PC-3 (cell line): Measurements from ENCODE around the gene CLIP1. TPM values are rescaled to one million over a fixed set of nuclear protein-coding genes. Genes with fewer than 3 reads are reported as not detected.
"Not testable (repeated sequence)": the region's sequence is repeated elsewhere in the genome, so short reads cannot be mapped to it uniquely, and the experiment has no call there.

ENCODE experiments used
- ATAC-seq: fragments of 200-7000 bp; cut with Tn5 transposase; 2 replicates; pipeline ENCODE4 v1.9.1; 2020; ENCODE audit warnings: mild to moderate bottlenecking, moderate library complexity
- BruUV-seq: library from RNA; stranded (reverse); fragments of 400-500 nt; replicated peaks from 2 replicates; lab custom pipeline; 2021; lab: Mats Ljungman, UMichigan
- CTCF ChIA-PET: fragments of 300-600 bp; sonication (Branson Sonifier 250); formaldehyde crosslinking; loops from one replicate; lab custom pipeline; 2022; ENCODE audit warnings: antibody characterized with exemption; lab: Charles Lee
- POLR2A ChIA-PET: fragments of 300-600 bp; sonication (Branson Sonifier 250); formaldehyde crosslinking; loops from one replicate; lab custom pipeline; 2022; ENCODE audit warnings: antibody characterized with exemption; ENCODE audit not compliant: unreplicated experiment; lab: Charles Lee
- DNase-seq: peaks from one replicate; pipeline ENCODE4 v3.0.0-alpha.2; 2015
- H2AFZ ChIP-seq: fragments of 300-600 bp; sonication (generic); 2 replicates; pipeline ENCODE4 v1.6.0; 2016; ENCODE audit warnings: antibody characterized with exemption, low read length
- H3F3A ChIP-seq: fragments of 300-600 bp; sonication (generic); one replicate; pipeline ENCODE4 v1.6.0; 2017; ENCODE audit warnings: antibody characterized with exemption, low read length, control low read depth, mild to moderate bottlenecking; ENCODE audit not compliant: unreplicated experiment
- H3K27ac ChIP-seq: fragments of 300-600 bp; sonication (generic); 2 replicates; pipeline ENCODE4 v1.5.1; 2016; ENCODE audit warnings: mild to moderate bottlenecking, low read length
- H3K27me3 ChIP-seq: fragments of 300-600 bp; sonication (generic); 2 replicates; pipeline ENCODE4 v1.6.1; 2016; ENCODE audit warnings: low read length, mixed read lengths
- H3K36me3 ChIP-seq: fragments of 300-600 bp; sonication (generic); 2 replicates; pipeline ENCODE4 v1.6.1; 2016; ENCODE audit warnings: low read depth, mixed run types, low read length, mixed read lengths
- H3K4me1 ChIP-seq: fragments of 300-600 bp; sonication (generic); 2 replicates; pipeline ENCODE4 v1.5.1; 2016; ENCODE audit warnings: low read length; ENCODE audit not compliant: insufficient read depth
- H3K4me2 ChIP-seq: fragments of 300-600 bp; sonication (generic); 2 replicates; pipeline ENCODE4 v1.6.0; 2016; ENCODE audit warnings: low read length
- H3K4me3 ChIP-seq: fragments of 300-600 bp; sonication (generic); 2 replicates; pipeline ENCODE4 v1.5.1; 2016; ENCODE audit warnings: mild to moderate bottlenecking, low read length, mixed read lengths
- H3K79me2 ChIP-seq: fragments of 300-600 bp; sonication (generic); 2 replicates; pipeline ENCODE4 v1.6.1; 2017; ENCODE audit warnings: low read length, mixed read lengths
- H3K9ac ChIP-seq: fragments of 300-600 bp; sonication (generic); 2 replicates; pipeline ENCODE4 v1.6.0; 2016; ENCODE audit warnings: mild to moderate bottlenecking, low read length
- H3K9me2 ChIP-seq: fragments of 300-600 bp; sonication (generic); replicated peaks from 2 replicates; pipeline ENCODE4 v1.6.1; 2016; ENCODE audit warnings: mixed run types, low read length, mixed read lengths
- H3K9me3 ChIP-seq: fragments of 300-600 bp; sonication (generic); 2 replicates; pipeline ENCODE4 v1.6.1; 2016; ENCODE audit warnings: low read length, mixed read lengths
- H4K20me1 ChIP-seq: fragments of 300-600 bp; sonication (generic); 2 replicates; pipeline ENCODE4 v1.6.1; 2016; ENCODE audit warnings: low read length, mixed read lengths
- EZH2 ChIP-seq: fragments of 300-600 bp; sonication (generic); IDR thresholded peaks from one replicate; pipeline ENCODE4 v1.6.1; 2017; ENCODE audit warnings: antibody characterized with exemption, mild to moderate bottlenecking, low read length; ENCODE audit not compliant: unreplicated experiment
- EZH2phosphoT487 ChIP-seq: fragments of 300-600 bp; sonication (generic); IDR thresholded peaks from 2 replicates; pipeline ENCODE4 v1.6.1; 2018; ENCODE audit warnings: mild to moderate bottlenecking, antibody characterized with exemption, low read length, borderline replicate concordance
- intact Hi-C: fragments of 100-400 bp; cut with micrococcal nuclease; formaldehyde crosslinking; loops from 2 replicates; pipeline ENCODE4 v1.9.0; 2023
- total RNA-seq: library from RNA; depleted of rRNA; stranded (reverse); fragments of >200 nt; gene quantifications from 2 replicates; pipeline ENCODE4 v1.2.3, GENCODE V29; 2014
- TF ChIP-seq, protein P1 (sequence below): fragments of 300-600 bp; sonication (generic); conservative IDR thresholded peaks from 2 replicates; pipeline ENCODE4 v1.5.1; 2017; ENCODE audit warnings: antibody characterized with exemption, low read depth, mild to moderate bottlenecking, low read length

CLIP1 gene
- total RNA-seq, 1 experiment from 2014 or later: 46.4 TPM

DNA sequence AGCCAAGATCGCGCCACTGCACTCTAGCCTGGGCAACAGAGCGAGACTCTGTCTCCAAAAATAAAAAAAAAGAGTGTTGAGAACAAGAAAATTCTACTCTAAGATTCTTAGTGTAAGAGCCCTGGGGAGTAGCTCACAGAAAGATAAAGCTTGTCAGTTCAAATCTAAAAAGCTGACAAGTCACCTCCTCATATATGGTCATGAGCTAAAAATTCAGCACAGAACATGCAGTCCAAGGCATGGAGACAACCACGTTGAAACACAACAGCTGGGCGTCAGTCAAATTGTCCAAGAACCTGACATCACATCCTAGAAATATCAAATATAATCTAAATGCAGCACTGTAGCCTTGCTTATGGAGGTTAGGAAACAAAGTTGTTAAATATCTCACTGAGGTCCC lies 47.8 kb downstream of the CLIP1 start:
- TF ChIP-seq, protein P1, sequence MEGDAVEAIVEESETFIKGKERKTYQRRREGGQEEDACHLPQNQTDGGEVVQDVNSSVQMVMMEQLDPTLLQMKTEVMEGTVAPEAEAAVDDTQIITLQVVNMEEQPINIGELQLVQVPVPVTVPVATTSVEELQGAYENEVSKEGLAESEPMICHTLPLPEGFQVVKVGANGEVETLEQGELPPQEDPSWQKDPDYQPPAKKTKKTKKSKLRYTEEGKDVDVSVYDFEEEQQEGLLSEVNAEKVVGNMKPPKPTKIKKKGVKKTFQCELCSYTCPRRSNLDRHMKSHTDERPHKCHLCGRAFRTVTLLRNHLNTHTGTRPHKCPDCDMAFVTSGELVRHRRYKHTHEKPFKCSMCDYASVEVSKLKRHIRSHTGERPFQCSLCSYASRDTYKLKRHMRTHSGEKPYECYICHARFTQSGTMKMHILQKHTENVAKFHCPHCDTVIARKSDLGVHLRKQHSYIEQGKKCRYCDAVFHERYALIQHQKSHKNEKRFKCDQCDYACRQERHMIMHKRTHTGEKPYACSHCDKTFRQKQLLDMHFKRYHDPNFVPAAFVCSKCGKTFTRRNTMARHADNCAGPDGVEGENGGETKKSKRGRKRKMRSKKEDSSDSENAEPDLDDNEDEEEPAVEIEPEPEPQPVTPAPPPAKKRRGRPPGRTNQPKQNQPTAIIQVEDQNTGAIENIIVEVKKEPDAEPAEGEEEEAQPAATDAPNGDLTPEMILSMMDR: no peak
- TF ChIP-seq EZH2 (no peak), EZH2phosphoT487 (no peak)
- Histone ChIP-seq H3K9me2 (no peaks in the 10 kb centered on the region), H3K4me1 (no peaks in the 10 kb centered on the region), H3K4me2 (no peak overlapping the region), H2AFZ (no peak overlapping the region), H3K27ac (no peak overlapping the region), H4K20me1 (no peaks in the 10 kb centered on the region), H3K36me3 (peaks cover 46% of the 10 kb centered on the region), H3K4me3 (no peak overlapping the region), H3K27me3 (no peaks in the 10 kb centered on the region), H3F3A (no peaks in the 10 kb centered on the region), H3K9ac (no peak overlapping the region), H3K9me3 (no peaks in the 10 kb centered on the region), H3K79me2 (peaks cover 32% of the 10 kb centered on the region)
- DNase-seq (no peak), ATAC-seq (no peak)
- CTCF ChIA-PET: no interaction called here
- intact Hi-C loops: no loop called here
- BruUV-seq: no TSS peak
- POLR2A ChIA-PET: no interaction called here

DNA sequence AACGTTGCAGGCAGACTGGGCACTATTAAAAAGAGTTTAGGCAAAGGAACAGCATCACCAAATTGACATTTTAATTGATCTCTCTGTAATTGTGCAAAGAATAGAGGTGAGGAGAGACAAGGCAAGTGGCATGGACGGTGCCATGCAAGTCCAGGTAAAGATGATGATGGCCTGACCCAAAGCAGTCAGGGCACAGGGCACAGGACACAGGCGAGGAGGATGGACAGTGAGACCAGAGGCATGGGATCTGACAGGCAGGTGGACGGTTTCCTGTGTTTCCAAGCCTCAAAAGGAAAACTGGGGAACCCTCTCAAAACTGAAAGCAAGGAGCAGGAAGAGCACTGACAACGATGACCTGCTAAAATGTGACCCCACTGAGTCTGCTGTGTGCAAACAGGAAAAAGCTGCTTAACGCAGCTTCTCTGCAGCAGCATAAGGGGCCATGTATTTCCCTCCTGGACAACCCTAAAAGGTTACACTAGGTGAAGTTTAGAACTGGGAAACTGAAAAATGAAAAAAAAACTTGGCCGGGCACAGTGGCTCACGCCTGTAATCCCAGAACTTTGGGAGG lies 50.9 kb downstream of the CLIP1 start:
- no TSS peak for BruUV-seq
- Histone ChIP-seq H3K9me2 (no peaks in the 10 kb centered on the region), H3K4me1 (peaks cover 16% of the 10 kb centered on the region), H3K4me3 (no peak overlapping the region), H3K4me2 (no peak overlapping the region), H3K36me3 (peaks cover 28% of the 10 kb centered on the region), H3K9me3 (no peaks in the 10 kb centered on the region), H4K20me1 (no peaks in the 10 kb centered on the region), H3K79me2 (peaks cover 56% of the 10 kb centered on the region), H3K27ac (no peak overlapping the region), H3K9ac (no peak overlapping the region), H3F3A (no peaks in the 10 kb centered on the region), H3K27me3 (no peaks in the 10 kb centered on the region), H2AFZ (no peak overlapping the region)
- no peak for ATAC-seq
- POLR2A ChIA-PET: no interaction called here
- TF ChIP-seq EZH2: no peak
- intact Hi-C loops: no loop called here
- DNase-seq: no peak
- CTCF ChIA-PET: no interaction called here

DNA sequence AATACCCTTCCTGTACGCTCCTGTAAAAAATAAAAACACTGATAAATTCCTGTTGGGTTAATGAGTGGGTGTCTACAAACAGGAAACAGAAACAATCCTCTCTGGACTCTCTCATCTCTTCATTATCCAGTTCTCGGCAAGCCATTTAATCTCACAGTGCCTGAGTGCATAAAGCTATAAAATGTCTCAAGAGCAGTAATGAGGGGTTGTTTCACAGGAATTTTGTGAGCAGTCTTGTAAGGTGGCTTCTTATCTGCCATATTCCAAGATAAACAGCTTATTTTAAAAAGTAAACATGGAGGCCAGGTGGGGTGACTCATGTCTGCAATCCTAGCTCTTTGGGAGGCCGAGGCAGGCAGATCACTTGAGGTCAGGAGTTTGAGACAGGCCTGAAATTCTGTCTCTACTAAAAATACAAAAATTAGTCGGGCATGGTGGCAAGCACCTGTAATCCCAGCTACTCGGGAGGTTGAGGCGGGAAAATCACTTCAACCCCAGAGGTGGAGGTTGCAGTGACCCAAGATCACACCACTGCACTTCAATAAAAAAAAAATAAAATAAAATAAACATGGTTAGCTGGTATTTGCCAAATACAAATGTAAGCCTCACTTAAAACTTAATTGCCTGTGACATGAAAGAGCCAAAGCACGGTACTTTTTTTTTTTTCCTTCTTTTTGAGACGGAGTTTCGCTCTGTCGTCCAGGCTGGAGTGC lies 54.0 kb downstream of the CLIP1 start:
- Histone ChIP-seq H3K27ac (0 out of 2 replicates have a peak overlapping the region, but pooled peaks have one; percentile 6), H3F3A (no peaks in the 10 kb centered on the region), H3K4me3 (no peak overlapping the region), H4K20me1 (no peaks in the 10 kb centered on the region), H3K4me1 (peaks cover 19% of the 10 kb centered on the region), H3K36me3 (peaks cover 13% of the 10 kb centered on the region), H3K27me3 (no peaks in the 10 kb centered on the region), H3K4me2 (0 out of 2 replicates have a peak overlapping the region, but pooled peaks have one; percentile 14), H3K9ac (no peak overlapping the region), H3K9me2 (no peaks in the 10 kb centered on the region), H3K9me3 (no peaks in the 10 kb centered on the region), H3K79me2 (peaks cover 59% of the 10 kb centered on the region), H2AFZ (no peak overlapping the region)
- CTCF ChIA-PET: no interaction called here
- DNase-seq: peak; percentile 35
- intact Hi-C loops: no loop called here
- TF ChIP-seq EZH2 (no peak), EZH2phosphoT487 (no peak)
- TF ChIP-seq, protein P1: no peak
- POLR2A ChIA-PET: interaction anchor here (0.5 kb wide), 1 partner anchor 130 kb away, joined by 5 read pairs; no protein-coding TSS in a partner anchor
- peak; percentile 28 for ATAC-seq
- BruUV-seq: no TSS peak

DNA sequence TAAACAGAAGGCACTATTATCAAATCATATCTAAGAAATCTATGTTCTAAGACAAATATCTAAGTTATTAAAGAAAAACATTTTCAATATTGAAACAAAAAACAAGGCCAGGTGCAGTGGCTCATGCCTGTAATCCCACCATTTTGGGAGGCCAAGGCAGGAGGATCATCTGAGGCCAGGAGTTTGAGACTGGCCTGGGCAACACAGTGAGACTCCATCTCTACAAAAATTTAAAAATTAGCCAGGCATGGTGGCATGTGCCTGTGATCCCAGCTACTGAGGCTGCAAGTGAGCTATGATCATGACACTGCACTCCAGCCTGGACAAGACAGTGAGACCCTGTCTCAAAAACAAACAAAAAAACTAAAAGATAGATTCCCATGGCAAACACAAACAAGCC lies 54.8 kb downstream of the CLIP1 start:
- H3K4me3 ChIP-seq, CTCF ChIA-PET, POLR2A ChIA-PET, intact Hi-C loops, H2AFZ ChIP-seq, H3K9me3 ChIP-seq, ATAC-seq, H3F3A ChIP-seq, DNase-seq, H3K4me2 ChIP-seq, H3K9ac ChIP-seq, H3K9me2 ChIP-seq, BruUV-seq, H4K20me1 ChIP-seq, H3K27ac ChIP-seq, H3K27me3 ChIP-seq: not testable (repeated sequence)
- Histone ChIP-seq H3K36me3 (peaks cover 12% of the 10 kb centered on the region; the same call in 1 of the 2 replicates), H3K79me2 (peaks cover 53% of the 10 kb centered on the region), H3K4me1 (peaks cover 19% of the 10 kb centered on the region)
